GM18517 (cell line): ENCODE results near the gene JAK2.
"Not testable (repeated sequence)": the region's sequence is repeated elsewhere in the genome, so short reads cannot be mapped to it uniquely, and the experiment has no call there.

Experiments
- ATAC-seq: cut with Tn5 transposase; IDR thresholded peaks from one replicate; pipeline ENCODE4 v1.9.1; 2021; ENCODE audit warnings: mild to moderate bottlenecking, moderate library complexity; ENCODE audit not compliant: unreplicated experiment

The JAK2 gene

GRCh38 chr9:4980086-4980727, 4.9 kb upstream of the JAK2 start:
- no peak for ATAC-seq

GRCh38 chr9:4982721-4983482, 2.2 kb upstream of the JAK2 start:
- no peak for ATAC-seq

GRCh38 chr9:4983601-4984165, 1.4 kb upstream of the JAK2 start:
- ATAC-seq = no peak

- no peak for ATAC-seq
Observed at GRCh38 chr9:4984171-4984620, 876 bp upstream of the JAK2 start.

GRCh38 chr9:4985386-4986266, 554 bp downstream of the JAK2 start:
- peak; percentile 29 for ATAC-seq

- no peak for ATAC-seq
Observed at GRCh38 chr9:4986296-4986695, 1.2 kb downstream of the JAK2 start.

GRCh38 chr9:4986783-4987182, 1.7 kb downstream of the JAK2 start:
- ATAC-seq = no peak

GRCh38 chr9:4987961-4988421, 2.9 kb downstream of the JAK2 start:
- no peak for ATAC-seq

- no peak for ATAC-seq
Observed at GRCh38 chr9:4992872-4993271, 7.8 kb downstream of the JAK2 start.

GRCh38 chr9:4994166-4994890, 9.3 kb downstream of the JAK2 start:
- ATAC-seq = no peak

- ATAC-seq = no peak
Observed at GRCh38 chr9:4997196-4997595, 12.1 kb downstream of the JAK2 start.

GRCh38 chr9:4997631-4998030, 12.6 kb downstream of the JAK2 start:
- no peak for ATAC-seq

GRCh38 chr9:5002811-5003210, 17.7 kb downstream of the JAK2 start:
- no peak for ATAC-seq

GRCh38 chr9:5004481-5004880, 19.4 kb downstream of the JAK2 start:
- ATAC-seq = no peak

GRCh38 chr9:5008202-5008601, 23.1 kb downstream of the JAK2 start:
- no peak for ATAC-seq

- no peak for ATAC-seq
Observed at GRCh38 chr9:5013374-5013773, 28.3 kb downstream of the JAK2 start.

- no peak for ATAC-seq
Observed at GRCh38 chr9:5015934-5016333, 30.9 kb downstream of the JAK2 start.

GRCh38 chr9:5025416-5025815, 40.3 kb downstream of the JAK2 start:
- ATAC-seq = no peak

GRCh38 chr9:5031941-5032340, 46.9 kb downstream of the JAK2 start:
- not testable (repeated sequence) for ATAC-seq

- no peak for ATAC-seq
Observed at GRCh38 chr9:5040730-5041389, 55.8 kb downstream of the JAK2 start.
